ENCODE measurements around the gene MRPL39.

The MRPL39 gene

DNA sequence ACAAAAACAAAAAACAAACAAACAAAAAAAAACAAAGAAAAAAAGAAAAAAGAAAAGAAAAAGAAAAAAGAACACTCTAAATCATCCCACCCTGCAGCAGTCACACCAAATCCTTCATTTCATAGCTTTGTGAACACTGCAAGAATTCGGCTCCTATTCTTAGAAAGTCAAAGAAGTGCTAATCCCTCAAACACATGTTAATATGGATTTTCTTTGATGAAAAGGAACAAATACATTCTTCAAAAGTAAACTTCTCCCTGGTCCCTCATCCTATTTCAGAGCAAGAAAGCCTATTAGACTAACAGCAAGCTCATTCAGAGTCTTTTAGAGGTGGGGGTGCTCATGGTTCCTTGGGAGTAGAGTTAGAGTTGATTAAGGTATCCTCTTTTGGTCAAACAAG lies 7.2 kb upstream of the MRPL39 start:
- DNase-seq (ENCODE audit: low spot score), result no peak

GRCh38 chr21:25608044-25608737 lies 910 bp upstream of the MRPL39 start:
- peak; percentile 79 for DNase-seq (ENCODE audit: low spot score)

GRCh38 chr21:25589887-25590286 lies 17.4 kb downstream of the MRPL39 start:
- DNase-seq (ENCODE audit: low spot score), result no peak

DNA sequence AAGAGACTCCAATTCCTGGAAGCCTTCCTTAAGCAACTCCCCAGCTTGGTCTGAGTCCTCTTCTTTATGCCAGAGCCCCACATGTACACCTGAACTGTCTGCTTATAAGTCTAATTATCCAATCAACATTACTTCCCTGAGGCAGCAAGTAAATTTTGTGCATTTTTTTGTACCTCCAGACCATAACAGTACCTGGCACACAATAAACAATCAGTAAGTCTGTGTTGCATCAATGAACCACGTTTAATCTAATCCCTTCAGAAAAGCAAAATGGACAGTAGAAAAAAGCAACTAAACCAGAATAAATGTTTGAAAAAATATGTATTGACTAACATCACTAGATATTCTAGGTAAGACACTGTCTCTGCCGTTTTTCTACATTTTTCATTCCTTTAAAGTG lies 20.5 kb downstream of the MRPL39 start:
- DNase-seq (ENCODE audit: low spot score), result no peak

DNA sequence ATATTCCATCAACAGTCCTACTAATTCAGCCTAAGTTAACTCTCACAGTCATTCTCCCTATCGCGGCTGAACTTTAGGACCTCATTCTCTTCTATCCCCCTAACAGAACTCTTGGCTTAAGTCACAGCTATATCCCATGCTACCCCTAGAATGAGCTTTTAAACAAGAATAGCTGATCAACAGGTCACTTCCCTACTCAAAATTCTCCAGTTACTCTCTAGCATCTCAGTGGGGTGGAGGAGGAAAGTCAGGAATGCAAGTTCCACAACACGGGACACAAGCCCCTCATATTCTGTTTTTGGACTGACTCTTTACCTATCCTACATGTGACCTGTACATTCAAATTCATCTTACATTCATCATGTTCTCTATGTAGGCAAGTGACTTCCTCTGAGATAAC lies 21.0 kb downstream of the MRPL39 start:
- DNase-seq (ENCODE audit: low spot score), result no peak

DNA sequence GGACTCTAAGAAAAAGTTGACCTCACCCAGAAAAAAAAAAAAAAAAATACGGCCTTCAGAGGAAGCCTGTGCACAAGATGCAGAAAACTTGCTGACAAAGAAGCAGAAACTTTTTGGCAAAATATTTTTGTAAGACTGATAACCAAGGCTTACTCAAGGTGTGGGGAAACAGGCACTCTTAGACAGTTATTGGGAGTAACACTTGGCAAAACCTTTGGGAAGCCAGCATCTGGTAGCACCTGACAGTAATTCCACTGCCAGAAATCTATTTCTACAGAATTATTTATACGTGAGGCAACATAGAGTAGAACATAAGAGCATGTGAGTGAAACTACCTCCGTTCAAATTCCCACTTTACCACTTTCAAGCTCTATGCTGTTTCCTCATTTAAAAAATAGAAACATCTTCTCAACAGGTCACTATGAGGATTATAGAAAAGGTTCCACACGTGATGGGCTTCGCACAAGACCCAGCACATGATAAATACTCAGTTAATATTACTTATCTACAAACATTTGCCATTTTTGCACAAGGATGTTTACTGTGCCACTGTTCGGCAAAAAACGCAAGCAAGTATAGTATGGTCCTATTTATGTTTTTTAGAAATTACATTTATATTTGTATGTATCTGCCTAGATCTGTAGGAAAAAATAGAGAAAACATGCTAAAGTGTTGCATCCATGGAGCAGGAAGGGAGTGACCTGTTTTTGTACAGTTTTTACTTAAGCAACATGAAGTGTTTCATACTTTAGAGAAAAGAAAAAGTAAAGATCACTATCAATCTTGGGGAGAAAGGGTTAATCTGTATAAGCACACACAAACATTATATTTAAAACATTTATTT lies 22.2 kb downstream of the MRPL39 start:
- no peak for DNase-seq (ENCODE audit: low spot score)

- no peak for DNase-seq (ENCODE audit: low spot score)
These were observed 23.7 kb downstream of the MRPL39 start for GRCh38 chr21:25583370-25584130.

DNA sequence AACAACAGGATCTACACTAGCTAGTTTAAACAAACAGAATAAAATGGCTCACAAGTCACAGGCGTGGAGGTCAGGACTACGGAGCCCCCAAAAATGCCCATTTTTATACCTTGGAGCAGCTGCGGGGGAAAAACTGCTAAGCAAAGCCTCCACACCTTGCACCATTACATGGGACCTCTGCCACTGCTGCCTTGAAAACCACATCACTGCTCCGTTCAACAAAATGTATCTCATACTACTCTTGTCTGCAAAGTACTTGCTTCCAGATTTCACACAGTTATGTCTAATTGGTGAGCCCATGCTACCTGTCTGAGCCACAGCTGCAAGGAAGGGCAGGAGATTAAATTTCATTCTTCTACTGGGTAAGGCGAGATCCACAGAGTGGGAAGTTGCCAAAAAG lies 24.4 kb downstream of the MRPL39 start:
- DNase-seq (ENCODE audit: low spot score), result no peak

GRCh38 chr21:25582164-25582790 lies 25.0 kb downstream of the MRPL39 start:
- no peak for DNase-seq (ENCODE audit: low spot score)

DNA sequence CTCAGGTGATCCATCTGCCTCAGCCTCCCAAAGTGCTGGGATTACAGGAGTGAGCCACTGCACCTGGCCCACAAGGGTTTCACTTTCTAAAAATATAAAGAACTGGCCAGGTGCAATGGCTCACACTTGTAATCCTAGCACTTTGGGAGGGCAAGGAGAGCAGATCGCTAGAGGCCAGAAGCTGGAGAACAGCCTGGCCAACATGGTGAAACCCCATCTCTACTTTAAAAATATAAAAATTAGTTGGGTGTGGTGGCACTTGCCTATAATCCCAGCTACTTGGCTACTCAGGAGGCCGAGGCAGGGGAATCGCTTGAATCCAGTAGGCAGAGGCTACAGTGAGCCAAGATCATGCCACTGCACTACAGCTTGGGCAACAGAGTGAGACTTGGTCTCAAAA lies 25.7 kb downstream of the MRPL39 start:
- DNase-seq (ENCODE audit: low spot score), result no peak

- no peak for DNase-seq (ENCODE audit: low spot score)
These were observed 26.4 kb downstream of the MRPL39 start for GRCh38 chr21:25580912-25581260.

DNA sequence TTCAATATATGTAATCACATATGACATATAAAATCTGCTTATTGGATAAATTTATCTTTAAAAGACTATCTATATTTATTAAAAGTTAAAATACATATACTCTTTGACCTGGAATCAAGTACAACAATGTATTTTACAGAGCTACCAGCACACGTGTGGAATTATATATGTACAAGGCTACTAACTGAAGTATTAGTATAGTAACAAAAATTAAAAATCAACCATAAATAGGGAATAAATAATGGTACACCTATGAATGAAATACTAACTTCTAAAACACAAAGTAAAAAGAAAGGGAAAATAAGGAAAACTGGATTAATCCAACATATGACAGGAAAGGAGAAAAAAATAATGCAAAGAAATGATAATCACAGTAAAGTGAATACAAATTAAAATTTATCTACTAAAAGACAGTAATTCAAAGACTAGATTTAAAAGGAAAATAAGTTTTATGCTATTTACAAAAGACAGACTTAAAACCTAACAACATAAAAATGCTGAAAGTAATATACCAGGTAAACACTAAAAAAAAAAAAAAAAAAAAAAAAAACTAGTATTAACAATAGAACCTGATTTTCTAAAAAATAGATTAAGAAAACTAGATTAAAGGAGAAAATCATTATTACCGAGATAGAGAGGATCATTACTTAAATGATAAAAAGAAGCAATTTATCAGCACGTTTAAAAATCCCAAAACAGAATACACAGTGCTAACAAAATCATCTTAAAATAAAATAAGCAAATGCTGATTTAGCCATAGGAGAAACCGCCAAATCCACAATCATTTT lies 27.9 kb downstream of the MRPL39 start:
- no peak for DNase-seq (ENCODE audit: low spot score)

DNA sequence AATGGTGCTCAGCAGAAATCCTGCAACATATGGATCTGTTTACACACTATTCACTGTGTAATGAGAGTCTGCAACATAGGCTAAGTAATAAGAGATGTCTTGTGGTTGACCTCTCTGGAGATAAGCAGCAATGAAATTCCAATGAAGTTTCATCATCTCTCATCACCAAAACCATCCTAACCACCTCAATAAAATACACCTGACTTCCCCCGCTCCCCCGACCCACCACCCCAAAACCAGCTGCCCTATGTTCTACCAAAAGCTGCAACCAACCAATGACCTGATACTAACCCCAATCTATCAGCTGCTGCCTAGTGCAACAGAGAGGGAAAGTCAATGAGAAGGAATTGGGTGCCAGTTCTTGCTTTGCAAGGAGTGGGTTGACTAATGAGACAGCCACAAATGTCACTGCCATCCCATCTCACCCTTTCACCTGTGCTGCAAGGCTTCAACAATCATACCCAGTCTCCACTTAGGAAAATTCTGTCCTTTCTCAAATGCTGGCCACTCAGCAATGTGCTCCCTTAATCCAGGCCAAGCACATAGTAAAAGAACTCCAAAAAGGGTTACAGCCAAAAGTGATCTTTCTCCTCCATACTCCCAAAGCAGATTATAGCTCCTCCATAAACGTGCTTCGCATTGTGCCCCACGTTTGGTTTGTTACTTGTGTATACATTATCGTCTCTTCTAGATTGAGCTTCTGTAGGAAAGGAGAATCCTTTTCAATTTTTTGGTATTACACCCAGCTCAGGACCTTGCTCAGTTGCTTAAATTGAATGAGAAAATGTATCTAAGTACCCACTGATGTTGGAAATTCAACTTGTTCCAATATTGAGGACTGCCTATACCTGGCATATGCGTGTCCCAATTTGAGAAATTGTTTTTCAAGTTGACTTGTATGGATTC lies 29.0 kb downstream of the MRPL39 start:
- no peak for DNase-seq (ENCODE audit: low spot score)

GRCh38 chr21:25577424-25578055 lies 29.7 kb downstream of the MRPL39 start:
- no peak for DNase-seq (ENCODE audit: low spot score)

- DNase-seq (ENCODE audit: low spot score), result no peak
These were observed 33.7 kb downstream of the MRPL39 start for GRCh38 chr21:25573409-25574206.

GRCh38 chr21:25572861-25573310 lies 34.4 kb downstream of the MRPL39 start:
- no peak for DNase-seq (ENCODE audit: low spot score)

- DNase-seq (ENCODE audit: low spot score), result no peak
These were observed 35.6 kb downstream of the MRPL39 start for GRCh38 chr21:25571726-25572121.

DNA sequence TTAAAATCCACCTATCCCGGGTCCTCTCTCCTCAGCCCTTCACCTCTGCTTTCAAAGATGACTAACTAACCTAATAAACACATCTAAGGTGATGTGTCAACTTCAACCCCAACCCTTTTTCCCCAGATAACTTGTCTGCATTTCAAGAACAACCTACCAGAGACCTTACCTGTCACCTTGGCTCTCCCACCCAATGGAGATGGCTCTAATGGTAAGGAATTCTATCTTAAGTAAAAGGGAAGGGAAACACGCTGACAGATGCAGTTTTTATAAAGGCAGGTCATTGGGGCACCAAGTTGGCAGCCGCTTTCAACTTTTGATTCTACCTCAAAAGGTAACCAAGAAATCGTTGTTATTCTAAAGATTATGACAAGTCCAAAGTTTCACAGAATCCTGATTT lies 37.6 kb downstream of the MRPL39 start:
- DNase-seq (ENCODE audit: low spot score), result no peak

- no peak for DNase-seq (ENCODE audit: low spot score)
These were observed 38.2 kb downstream of the MRPL39 start for GRCh38 chr21:25569084-25569483.
